IMR-90 (cell line): ENCODE data around the gene KLHL30. TPM values are rescaled to one million over a fixed set of nuclear protein-coding genes. Genes with fewer than 3 reads are reported as not detected.

Experiments used
- ATAC-seq: fragments of 200-7000 bp; cut with Tn5 transposase; 2 replicates; pipeline ENCODE4 v1.9.1; 2020; ENCODE audit warnings: low read depth, mild to moderate bottlenecking, moderate library complexity
- BruUV-seq: library from RNA; stranded (reverse); fragments of 400-500 nt; replicated peaks from 2 replicates; lab custom pipeline; 2021; lab: Mats Ljungman, UMichigan
- CTCF ChIA-PET: fragments of 300-600 bp; formaldehyde crosslinking; extraction: SDS; loops from one replicate; lab custom pipeline; 2021; ENCODE audit warnings: antibody characterized with exemption; lab: Yijun Ruan, JAX
- POLR2A ChIA-PET: fragments of 300-600 bp; sonication (Branson Sonifier 250); formaldehyde crosslinking; loops from one replicate; lab custom pipeline; 2022; ENCODE audit warnings: antibody characterized with exemption; ENCODE audit not compliant: unreplicated experiment; lab: Charles Lee
- DNase-seq: peaks from one replicate; pipeline ENCODE4 v3.0.0; 2013
- H2AFZ ChIP-seq: replicated peaks from 2 replicates; pipeline ENCODE3; 2013; ENCODE audit warnings: low read length, mild to moderate bottlenecking; ENCODE audit not compliant: poor library complexity
- H2AK5ac ChIP-seq: 2 replicates; pipeline ENCODE4 v1.6.1; 2013; ENCODE audit warnings: low read depth, low read length, inconsistent platforms
- H2AK9ac ChIP-seq: replicated peaks from 2 replicates; pipeline ENCODE3; 2013; ENCODE audit warnings: mild to moderate bottlenecking, low read depth, low read length, moderate library complexity; ENCODE audit not compliant: poor library complexity
- H2BK120ac ChIP-seq: 2 replicates; pipeline ENCODE4 v1.6.1; 2013; ENCODE audit warnings: low read depth, low read length, inconsistent platforms
- H2BK15ac ChIP-seq: 3 replicates; pipeline ENCODE4 v1.6.1; 2013; ENCODE audit warnings: low read depth, low read length, inconsistent platforms
- H2BK20ac ChIP-seq: 2 replicates; pipeline ENCODE4 v1.6.1; 2013; ENCODE audit warnings: low read depth, mild to moderate bottlenecking, inconsistent platforms, low read length, moderate library complexity
- H2BK5ac ChIP-seq: 2 replicates; pipeline ENCODE4 v1.6.1; 2013; ENCODE audit warnings: mild to moderate bottlenecking, low read depth, low read length, inconsistent platforms; ENCODE audit not compliant: poor library complexity, severe bottlenecking
- H3K14ac ChIP-seq: replicated peaks from 2 replicates; pipeline ENCODE4 v1.6.1; 2013; ENCODE audit warnings: low read depth, low read length, inconsistent platforms
- H3K18ac ChIP-seq: 2 replicates; pipeline ENCODE4 v1.6.1; 2013; ENCODE audit warnings: low read depth, low read length, control low read depth
- H3K23ac ChIP-seq: 2 replicates; pipeline ENCODE4 v1.6.1; 2013; ENCODE audit warnings: low read depth, low read length, inconsistent platforms
- H3K27ac ChIP-seq: 2 replicates; pipeline ENCODE4 v1.5.1; 2013; ENCODE audit warnings: mild to moderate bottlenecking, control low read depth, low read length; ENCODE audit not compliant: insufficient read depth
- H3K27me3 ChIP-seq: 2 replicates; pipeline ENCODE4 v1.6.1; 2013; ENCODE audit warnings: low read length; ENCODE audit not compliant: control insufficient read depth, insufficient read depth
- H3K36me3 ChIP-seq: 2 replicates; pipeline ENCODE4 v1.6.1; 2013; ENCODE audit warnings: low read length, mixed read lengths; ENCODE audit not compliant: control insufficient read depth, insufficient read depth
- H3K4ac ChIP-seq: 2 replicates; pipeline ENCODE4 v1.6.1; 2013; ENCODE audit warnings: low read depth, low read length, inconsistent platforms
- H3K4me1 ChIP-seq: 2 replicates; pipeline ENCODE4 v1.6.1; 2013; ENCODE audit warnings: low read length, mixed read lengths; ENCODE audit not compliant: control insufficient read depth, insufficient read depth
- H3K4me2 ChIP-seq: 2 replicates; pipeline ENCODE4 v1.6.1; 2013; ENCODE audit warnings: low read depth, mild to moderate bottlenecking, control low read depth, low read length, moderate library complexity
- H3K4me3 ChIP-seq: 2 replicates; pipeline ENCODE4 v1.5.1; 2013; ENCODE audit warnings: low read depth, mild to moderate bottlenecking, control low read depth, low read length, moderate library complexity; ENCODE audit not compliant: insufficient read depth
- H3K56ac ChIP-seq: 2 replicates; pipeline ENCODE4 v1.6.1; 2013; ENCODE audit warnings: low read length, inconsistent platforms; ENCODE audit not compliant: insufficient read depth; ENCODE audit errors: extremely low read depth
- H3K79me1 ChIP-seq, 2 experiments: 2 replicates each; pipeline ENCODE4 v1.6.1; 2013; ENCODE audit warnings: low read length in 2 of 2, inconsistent platforms in 1 of 2, low read depth in 1 of 2
- H3K9ac ChIP-seq: 2 replicates; pipeline ENCODE4 v1.6.1; 2013; ENCODE audit warnings: low read depth, low read length, control low read depth
- H3K9me1 ChIP-seq: 2 replicates; pipeline ENCODE4 v1.6.1; 2013; ENCODE audit warnings: low read length, inconsistent platforms; ENCODE audit not compliant: insufficient read depth
- H3K9me3 ChIP-seq: 2 replicates; pipeline ENCODE4 v1.6.1; 2013; ENCODE audit warnings: low read length; ENCODE audit not compliant: control insufficient read depth, insufficient read depth
- H4K20me1 ChIP-seq: 2 replicates; pipeline ENCODE4 v1.6.1; 2013; ENCODE audit warnings: low read length, inconsistent platforms; ENCODE audit not compliant: insufficient read depth
- H4K5ac ChIP-seq: 2 replicates; pipeline ENCODE4 v1.6.1; 2013; ENCODE audit warnings: mild to moderate bottlenecking, low read depth, low read length, control low read depth
- H4K8ac ChIP-seq, 2 experiments: 2 replicates each; pipeline ENCODE4 v1.6.1; 2013; ENCODE audit warnings: low read depth in 2 of 2, low read length in 2 of 2, control low read depth in 1 of 2, inconsistent platforms in 1 of 2
- H4K91ac ChIP-seq: 2 replicates; pipeline ENCODE4 v1.6.1; 2013; ENCODE audit warnings: low read depth, low read length, inconsistent platforms; ENCODE audit not compliant: insufficient read depth
- CHD1 ChIP-seq: IDR thresholded peaks from 2 replicates; pipeline ENCODE4 v1.6.1; 2012; ENCODE audit warnings: low read depth, low read length, improper control_type of control experiment
- RFX5 ChIP-seq: IDR thresholded peaks from 2 replicates; pipeline ENCODE4 v1.8.0; 2012; ENCODE audit warnings: low read depth, mild to moderate bottlenecking, low read length, moderate library complexity
- WGBS, 2 experiments: methylation state at CpG; one replicate each; pipeline versions ENCODE4 v1.1.5 to v1.1.7; 2013; ENCODE audit warnings: missing lambda C conversion rate in 2 of 2; ENCODE audit not compliant: insufficient read length in 1 of 2; ENCODE audit errors: extremely low coverage in 2 of 2; 5-methylcytosine and 5-hydroxymethylcytosine counted together
- dilution Hi-C: fragments of 300-500 bp; cut with HindIII; formaldehyde crosslinking; loops from one replicate; pipeline ENCODE4 v1.14.3; 2018; ENCODE audit warnings: low sequenced_read_pairs; ENCODE audit not compliant: unreplicated experiment
- in situ Hi-C: fragments of 300-500 bp; cut with MboI; formaldehyde crosslinking; loops from 3 replicates; pipeline ENCODE4 v1.14.3; 2019; ENCODE audit warnings: low sequenced_read_pairs, inconsistent platforms, mixed read lengths
- intact Hi-C: fragments of 100-400 bp; cut with micrococcal nuclease; formaldehyde crosslinking; loops from 2 replicates; pipeline ENCODE4 v1.10.0; 2022
- polyA plus RNA-seq, 3 experiments: library from polyadenylated mRNA; depleted of rRNA; stranded (reverse); fragments of >200 nt; gene quantifications; 2 replicates each; pipeline ENCODE4 v1.2.3, GENCODE V29; 2012; ENCODE audit warnings: low replicate concordance in 1 of 3
- total RNA-seq: library from RNA; depleted of rRNA; stranded (reverse); fragments of >200 nt; gene quantifications from 2 replicates; pipeline ENCODE4 v1.2.3, GENCODE V29; 2012

Gene KLHL30
- total and polyA plus RNA-seq, 2 of the 4 experiments (the other 2 are of a cell fraction): under 0.01 to 0.03 TPM

GRCh38 chr2:238126338-238126737 is 12.1 kb upstream of the KLHL30 start:
- Histone ChIP-seq H3K4me2 (no peak overlapping the region), H3K4me1 (peaks cover 6% of the 10 kb centered on the region), H3K9ac (no peak overlapping the region), H2AFZ (no peak overlapping the region), H3K23ac (no peak overlapping the region), H3K18ac (peak overlapping the region; percentile 90; the same call in 1 of the 2 replicates), H2AK9ac (no peak overlapping the region), H2BK120ac (no peak overlapping the region), H3K79me1 (no peaks in the 10 kb centered on the region), H2AK5ac (peak overlapping the region; percentile 89; the same call in 1 of the 2 replicates), H3K9me1 (peaks cover 5% of the 10 kb centered on the region; the same call in 1 of the 2 replicates), H4K5ac (peak overlapping the region; percentile 91; the same call in 1 of the 2 replicates), H3K4ac (peak overlapping the region; percentile 87; the same call in 1 of the 2 replicates), H3K4me3 (no peak overlapping the region), H3K27ac (no peak overlapping the region), H3K27me3 (peaks cover 5% of the 10 kb centered on the region; the same call in 1 of the 2 replicates), H3K14ac (no peak overlapping the region; the same call in none of the 2 replicates), H3K56ac (no peak overlapping the region), H3K36me3 (no peaks in the 10 kb centered on the region), H4K8ac (peak overlapping the region; percentile 94 to 97; a peak in 3 of 4 replicates), H2BK5ac (peak overlapping the region; percentile 71), H4K91ac (no peak overlapping the region), H3K9me3 (no peaks in the 10 kb centered on the region), H2BK15ac (no peak overlapping the region), H2BK20ac (no peak overlapping the region), H4K20me1 (no peaks in the 10 kb centered on the region)
- POLR2A ChIA-PET: no interaction called here
- CTCF ChIA-PET: no interaction called here
- dilution Hi-C loops (no loop called here), intact Hi-C loops (no loop called here), in situ Hi-C loops (no loop called here)
- DNase-seq (no peak), ATAC-seq (no peak)
- BruUV-seq: no TSS peak
- no peak for TF ChIP-seq CHD1
- TF ChIP-seq RFX5: no peak
- WGBS, 2 experiments: 71% methylated on average over 1 of the region's 2 CpGs; no CpG with 5 or more reads in 1 of the 2 experiments
